GM12878 (cell line): ENCODE measurements around the gene RALGAPA2. TPM values are rescaled to one million over a fixed set of nuclear protein-coding genes. Genes with fewer than 3 reads are reported as not detected.

Experiments
- ATAC-seq: fragments of 200-7000 bp; cut with Tn5 transposase; 3 replicates; pipeline ENCODE4 v1.9.1; 2020; ENCODE audit warnings: mild to moderate bottlenecking, moderate library complexity
- BruUV-seq: library from RNA; stranded (reverse); fragments of 400-500 nt; replicated peaks from 2 replicates; lab custom pipeline; 2021; lab: Mats Ljungman, UMichigan
- CTCF ChIA-PET: fragments of 300-600 bp; sonication (Branson Sonifier 250); formaldehyde crosslinking; extraction: SDS; loops from one replicate; lab custom pipeline; 2021; ENCODE audit warnings: inconsistent platforms; lab: Yijun Ruan, JAX
- POLR2A ChIA-PET: fragments of 350-600 bp; formaldehyde crosslinking; extraction: SDS; loops from one replicate; lab custom pipeline; 2021; ENCODE audit warnings: inconsistent platforms; lab: Charles Lee
- RAD21 ChIA-PET: fragments of 300-600 bp; sonication (Branson Sonifier 250); formaldehyde crosslinking; loops from one replicate; lab custom pipeline; 2023; ENCODE audit warnings: antibody characterized with exemption; ENCODE audit not compliant: unreplicated experiment; lab: Charles Lee
- SMC1A ChIA-PET: fragments of 300-600 bp; sonication (Branson Sonifier 250); formaldehyde crosslinking; loops from one replicate; lab custom pipeline; 2023; ENCODE audit not compliant: unreplicated experiment, uncharacterized antibody; lab: Charles Lee
- DNase-seq: peaks from one replicate; pipeline ENCODE4 v3.0.0-alpha.2; 2011; ENCODE audit warnings: low read depth, low spot score
- FAIRE-seq: peaks from 3 replicates; lab custom pipeline; 2011; peaks lifted over from hg19 to GRCh38; lab: Jason Lieb, UNC
- H2AFZ ChIP-seq: 2 replicates; pipeline ENCODE4 v1.6.0; 2011; ENCODE audit warnings: low read depth, low read length, control low read depth; ENCODE audit not compliant: control insufficient read depth
- H3K27ac ChIP-seq: 2 replicates; pipeline ENCODE4 v1.5.1; 2011; ENCODE audit warnings: control low read depth; ENCODE audit not compliant: control insufficient read depth, insufficient read depth
- H3K27me3 ChIP-seq, 2 experiments: replicated peaks in 1 of 2; 2 replicates each; pipeline versions ENCODE4 v1.6.0 to v1.6.1; 2011; ENCODE audit warnings: low read length in 1 of 2; ENCODE audit not compliant: control insufficient read depth in 2 of 2, insufficient read depth in 2 of 2
- H3K36me3 ChIP-seq, 2 experiments: 2 replicates each; pipeline ENCODE4 v1.5.1; 2011; ENCODE audit warnings: low read length in 1 of 2; ENCODE audit not compliant: control insufficient read depth in 2 of 2, insufficient read depth in 2 of 2
- H3K4me1 ChIP-seq: 2 replicates; pipeline ENCODE4 v1.6.1; 2011; ENCODE audit warnings: mild to moderate bottlenecking, low read length, moderate library complexity, mixed read lengths; ENCODE audit not compliant: control insufficient read depth, insufficient read depth
- H3K4me2 ChIP-seq: 2 replicates; pipeline ENCODE4 v1.6.0; 2011; ENCODE audit warnings: control low read depth; ENCODE audit not compliant: control insufficient read depth, insufficient read depth
- H3K4me3 ChIP-seq: fragments of 200-600 bp; sonication (generic); 2 replicates; pipeline ENCODE4 v1.5.1; 2016
- H3K79me2 ChIP-seq: 2 replicates; pipeline ENCODE4 v1.6.0; 2011; ENCODE audit warnings: low read length; ENCODE audit not compliant: control insufficient read depth, insufficient read depth
- H3K9ac ChIP-seq: 2 replicates; pipeline ENCODE4 v1.8.0; 2011; ENCODE audit warnings: low read length, control low read depth, mixed read lengths; ENCODE audit not compliant: control insufficient read depth, insufficient read depth
- H3K9me3 ChIP-seq: replicated peaks from 3 replicates; pipeline ENCODE4 v1.5.1; 2011; ENCODE audit warnings: mild to moderate bottlenecking, low read length; ENCODE audit not compliant: control insufficient read depth, insufficient read depth
- H4K20me1 ChIP-seq: 2 replicates; pipeline ENCODE4 v1.6.0; 2011; ENCODE audit not compliant: control insufficient read depth, insufficient read depth
- ATF7 ChIP-seq: fragments of 450-650 bp; IDR thresholded peaks from 2 replicates; pipeline ENCODE4 v1.6.1; 2016; ENCODE audit warnings: low read depth, mild to moderate bottlenecking
- ELK1 ChIP-seq: IDR thresholded peaks from 2 replicates; pipeline ENCODE4 v1.6.1; 2012; ENCODE audit warnings: low read depth, low read length, improper control_type of control experiment
- FOS ChIP-seq: IDR thresholded peaks from 3 replicates; pipeline ENCODE4 v1.6.1; 2011; ENCODE audit warnings: borderline replicate concordance; ENCODE audit not compliant: insufficient read length; ENCODE audit errors: extremely low read depth
- HCFC1 ChIP-seq: fragments of 150-350 bp; IDR thresholded peaks from 2 replicates; pipeline ENCODE4 v1.6.1; 2014; ENCODE audit warnings: low read length
- NFIC ChIP-seq: IDR thresholded peaks from 2 replicates; pipeline ENCODE4 v1.6.1; 2012; ENCODE audit warnings: low read depth, mild to moderate bottlenecking, inconsistent platforms, low read length, moderate library complexity
- NR2C1 ChIP-seq: fragments of 450-650 bp; IDR thresholded peaks from 2 replicates; pipeline ENCODE4 v1.6.1; 2017; ENCODE audit warnings: antibody characterized with exemption, mild to moderate bottlenecking, moderate library complexity
- NR2F1 ChIP-seq: fragments of 450-650 bp; conservative IDR thresholded peaks from 2 replicates; pipeline ENCODE4 v1.6.1; 2017; ENCODE audit warnings: mild to moderate bottlenecking
- PML ChIP-seq: IDR thresholded peaks from 2 replicates; pipeline ENCODE4 v1.6.1; 2012; ENCODE audit warnings: low read length, inconsistent platforms
- REST ChIP-seq: IDR thresholded peaks from 2 replicates; pipeline ENCODE4 v1.6.1; 2012; ENCODE audit warnings: mild to moderate bottlenecking, low read depth, low read length
- SMARCA5 ChIP-seq: fragments of 450-650 bp; IDR thresholded peaks from 2 replicates; pipeline ENCODE4 v1.6.1; 2017; ENCODE audit warnings: mild to moderate bottlenecking
- STAT1 ChIP-seq: fragments of 450-650 bp; conservative IDR thresholded peaks from 2 replicates; pipeline ENCODE4 v1.6.1; 2014; ENCODE audit warnings: antibody characterized with exemption, mild to moderate bottlenecking
- TCF7 ChIP-seq: IDR thresholded peaks from 2 replicates; pipeline ENCODE4 v1.6.1; 2014; ENCODE audit warnings: antibody characterized with exemption, borderline replicate concordance
- ZNF274 ChIP-seq: IDR thresholded peaks from one replicate; pipeline ENCODE4 v1.8.0; 2011; ENCODE audit not compliant: insufficient read length, insufficient read depth
- ZNF687 ChIP-seq: fragments of 450-650 bp; IDR thresholded peaks from 2 replicates; pipeline ENCODE4 v1.6.1; 2017; ENCODE audit warnings: mild to moderate bottlenecking, moderate library complexity
- WGBS: methylation state at CpG from one replicate; pipeline ENCODE4 v1.1.6; 2016; ENCODE audit warnings: low lambda C conversion rate; ENCODE audit not compliant: insufficient replicate concordance, insufficient coverage; ENCODE audit errors: missing lambda C conversion rate; 5-methylcytosine and 5-hydroxymethylcytosine counted together
- in situ Hi-C: fragments of 300-500 bp; cut with MboI; formaldehyde crosslinking; loops from 9 replicates; pipeline ENCODE4 v1.14.3; 2018; ENCODE audit warnings: mixed read lengths
- intact Hi-C: fragments of 100-400 bp; cut with micrococcal nuclease; formaldehyde crosslinking; loops from one replicate; pipeline ENCODE4 v1.14.2; 2022; ENCODE audit not compliant: unreplicated experiment
- polyA plus RNA-seq, 11 experiments: library from polyadenylated mRNA; depleted of rRNA in 4 of 11; unstranded in 6 of 11; stranded (reverse) in 5 of 11; fragments of >200 nt; fragmentation: Nextera tagmentation in 4 of 11; fragmentation: Illumina TruSeq in 1 of 11; extraction: Ambion mirVana in 4 of 11; extraction: Trizol in 1 of 11; gene quantifications; 1 replicate in 1 of 11; 2 replicates in 10 of 11; pipeline versions ENCODE4 v1.2.1 to v1.2.3, GENCODE V29; 2011 to 2016; ENCODE audit warnings: inconsistent platforms in 2 of 11, missing spikeins in 2 of 11, low read depth in 1 of 11
- total RNA-seq, 4 experiments: library from RNA; depleted of rRNA in 3 of 4; stranded (reverse); fragments of >200 nt in 3 of 4; fragmentation: Illumina TruSeq in 1 of 4; extraction: Trizol in 1 of 4; gene quantifications; 2 replicates each; pipeline versions ENCODE4 v1.2.1 to v1.2.3, GENCODE V29; 2013 to 2021

RALGAPA2 gene
- total and polyA plus RNA-seq, 10 of the 15 experiments (the other 5 are each of a cell fraction or from before 2014, with no cell fraction given), result 2.9 to 29.4 (median 19.6) TPM

GRCh38 chr20:20371681-20372080 is 340.8 kb downstream of the RALGAPA2 start:
- H3K4me2 ChIP-seq, result no peak overlapping the region
- TF ChIP-seq ZNF274 (no peak), FOS (no peak), ZNF687 (no peak), STAT1 (no peak), ELK1 (no peak), NFIC (no peak), NR2F1 (no peak), HCFC1 (no peak), TCF7 (no peak), REST (no peak), SMARCA5 (no peak), ATF7 (no peak), NR2C1 (no peak), PML (no peak)
- H2AFZ ChIP-seq, result no peak overlapping the region
- no peaks in the 10 kb centered on the region for H3K36me3 ChIP-seq
- no peak for FAIRE-seq
- no peaks in the 10 kb centered on the region for H3K9me3 ChIP-seq
- no peaks in the 10 kb centered on the region for H4K20me1 ChIP-seq
- H3K79me2 ChIP-seq, result no peaks in the 10 kb centered on the region
- in situ Hi-C loops (no loop called here), intact Hi-C loops (loop anchor here (5.0 kb wide), 1 partner anchor 56 kb away; no protein-coding TSS in a partner anchor)
- no TSS peak for BruUV-seq
- ATAC-seq, result no peak
- 75% methylated on average over 3 of the region's 3 CpGs for WGBS
- no peak overlapping the region for H3K9ac ChIP-seq
- CTCF ChIA-PET, result interaction anchor here (0.8 to 1.4 kb wide), 2 partner anchors 36 to 288 kb away, joined by 3 to 5 read pairs; no protein-coding TSS in a partner anchor
- H3K4me1 ChIP-seq, result no peaks in the 10 kb centered on the region
- no peak for DNase-seq
- peaks cover 10 to 13% of the 10 kb centered on the region in 2 experiments for H3K27me3 ChIP-seq
- POLR2A ChIA-PET, result no interaction called here
- no peak overlapping the region for H3K4me3 ChIP-seq
- H3K27ac ChIP-seq, result no peak overlapping the region
- RAD21 ChIA-PET, result no interaction called here
- SMC1A ChIA-PET, result interaction anchor here (0.6 to 1.9 kb wide), 4 partner anchors 190 to 222 kb away, joined by 3 to 5 read pairs (median 4); no protein-coding TSS in a partner anchor
